Measurements from ENCODE around the gene COL4A1.

The COL4A1 gene

DNA sequence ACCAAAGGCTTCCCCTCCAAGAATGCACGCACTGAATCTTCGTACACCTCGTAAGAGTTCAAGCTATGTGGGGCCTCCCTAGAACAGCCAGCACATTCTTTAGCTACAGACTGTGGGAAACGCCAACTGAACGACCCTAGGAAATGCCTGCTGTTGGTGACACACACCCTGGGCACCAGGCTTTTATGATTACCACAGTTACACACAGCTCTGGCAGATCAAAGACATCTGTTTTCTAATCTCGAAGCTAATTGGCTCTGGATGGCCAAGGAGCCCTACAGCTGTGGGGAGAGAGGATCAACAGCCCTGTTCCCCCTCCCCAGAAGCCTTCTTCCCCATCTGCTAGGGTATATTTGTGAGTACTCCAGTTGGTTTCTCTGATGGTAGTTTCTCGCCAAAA is 123.0 kb downstream of the COL4A1 start:
- ATAC-seq (no peak), DNase-seq (ENCODE audit: low spot score in 2 of 2) (no peak)
- Mint-ChIP-seq H3K9me3 (no peaks in the 10 kb centered on the region), H3K27ac (no peak overlapping the region), H3K4me3 (no peak overlapping the region), H3K4me1 (no peaks in the 10 kb centered on the region), H3K36me3 (no peaks in the 10 kb centered on the region)

DNA sequence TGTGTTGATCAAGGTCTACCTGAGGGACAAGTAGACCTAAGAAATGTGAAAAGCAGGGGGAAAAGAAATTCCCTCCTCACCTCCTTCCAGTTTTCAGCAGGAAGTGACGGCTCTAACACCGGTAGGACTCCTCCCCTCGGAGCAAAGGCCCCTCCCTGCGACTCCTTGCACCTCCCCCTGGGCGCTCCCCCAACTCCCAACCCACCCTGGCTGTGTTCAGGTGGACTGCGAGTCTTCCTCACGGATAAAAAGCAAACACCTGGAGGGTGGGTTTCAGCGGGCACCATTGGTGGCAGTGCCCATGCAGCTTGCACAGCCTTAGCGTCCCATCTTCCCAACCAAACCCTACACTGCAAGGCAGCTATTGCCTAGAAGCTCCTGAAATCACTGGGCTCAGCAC is 124.5 kb downstream of the COL4A1 start:
- H3K27ac Mint-ChIP-seq: no peak overlapping the region
- no peak overlapping the region for H3K4me3 Mint-ChIP-seq
- H3K9me3 Mint-ChIP-seq: no peaks in the 10 kb centered on the region
- ATAC-seq (no peak), DNase-seq (ENCODE audit: low spot score in 2 of 2) (no peak)
- no peaks in the 10 kb centered on the region for H3K4me1 Mint-ChIP-seq
- H3K36me3 Mint-ChIP-seq: no peaks in the 10 kb centered on the region

DNA sequence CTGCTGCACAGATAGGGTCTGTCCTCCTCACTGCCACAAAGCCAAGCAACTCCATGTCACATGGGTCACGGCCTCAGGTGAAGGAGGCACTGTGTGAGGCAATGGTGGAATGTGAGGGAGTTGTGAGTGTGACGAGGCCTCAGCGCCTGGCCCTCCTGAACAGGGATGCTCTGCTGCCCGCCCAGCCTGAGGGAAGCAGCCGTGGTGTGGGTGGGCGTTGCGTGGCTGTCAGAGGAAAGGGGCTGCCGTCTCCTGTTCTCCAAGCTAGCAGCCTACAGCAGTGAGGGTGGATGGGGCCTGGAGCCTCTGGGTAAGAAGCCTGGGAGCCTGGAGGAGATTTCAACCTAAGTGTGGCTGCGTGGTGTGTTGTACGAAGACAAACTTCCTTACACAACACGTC is 125.0 kb downstream of the COL4A1 start:
- Mint-ChIP-seq H3K36me3 (no peaks in the 10 kb centered on the region), H3K4me3 (no peak overlapping the region), H3K27ac (no peak overlapping the region), H3K9me3 (no peaks in the 10 kb centered on the region), H3K4me1 (no peaks in the 10 kb centered on the region)
- ATAC-seq: no peak
- DNase-seq (ENCODE audit: low spot score in 2 of 2): no peak

DNA sequence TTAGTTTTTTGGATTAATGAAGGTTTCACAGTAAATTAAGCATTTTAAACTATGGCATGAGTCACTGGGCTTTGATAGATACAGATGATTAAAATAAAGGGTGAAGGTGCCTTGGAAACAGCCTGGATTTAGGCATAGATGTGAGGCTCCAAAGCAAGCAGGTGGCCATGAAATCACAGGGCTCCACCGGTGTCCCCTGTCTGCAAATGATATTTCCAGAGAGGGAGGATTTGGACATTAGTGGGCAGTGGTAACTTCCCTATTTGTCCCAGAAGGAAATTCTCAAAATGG is 127.2 kb downstream of the COL4A1 start:
- no peak overlapping the region for H3K4me3 Mint-ChIP-seq

DNA sequence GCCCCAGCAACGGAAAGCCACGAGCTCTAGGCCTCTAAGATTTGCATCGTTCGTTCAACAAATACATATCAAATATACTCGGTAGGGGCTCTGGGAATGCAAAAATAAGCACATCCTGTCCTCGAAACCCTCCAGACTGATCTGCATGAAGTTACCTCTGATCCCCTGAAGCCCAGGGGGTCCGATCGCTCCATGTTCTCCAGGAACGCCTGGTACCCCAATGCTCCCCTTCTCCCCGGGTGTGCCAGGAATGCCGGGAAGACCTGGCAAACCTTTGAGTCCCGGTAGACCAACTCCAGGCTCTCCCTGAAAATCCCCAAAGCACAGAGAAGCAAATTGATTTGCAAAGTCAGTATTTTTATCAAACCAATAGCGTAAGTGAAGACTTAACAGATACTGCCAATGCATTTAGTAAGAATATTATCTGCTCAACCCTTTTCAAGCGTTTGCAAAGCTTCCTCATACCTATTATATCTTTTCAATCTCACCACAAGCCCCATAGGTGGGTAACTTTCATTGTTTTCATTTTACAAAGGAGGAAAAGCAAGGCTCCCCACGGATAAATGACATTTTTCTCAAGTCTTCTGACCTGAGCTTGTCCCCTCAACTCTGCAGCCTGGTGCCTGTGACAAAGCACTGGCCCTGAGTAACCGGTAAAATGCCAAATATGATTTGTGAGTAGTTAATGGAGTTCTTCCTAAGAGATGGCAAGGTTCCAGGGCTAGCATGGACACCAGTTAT is 127.7 kb downstream of the COL4A1 start:
- Mint-ChIP-seq H3K27ac (no peak overlapping the region), H3K9me3 (peaks cover 3% of the 10 kb centered on the region), H3K36me3 (no peaks in the 10 kb centered on the region), H3K4me1 (no peaks in the 10 kb centered on the region), H3K4me3 (no peak overlapping the region)
- ATAC-seq (no peak), DNase-seq (ENCODE audit: low spot score in 2 of 2) (no peak)

More for the DNA sequence above, 127.2 kb downstream of the COL4A1 start:
- H3K4me1 Mint-ChIP-seq: no peaks in the 10 kb centered on the region
- H3K9me3 Mint-ChIP-seq: no peaks in the 10 kb centered on the region
- ATAC-seq (no peak), DNase-seq (ENCODE audit: low spot score in 2 of 2) (no peak)
- H3K27ac Mint-ChIP-seq: no peak overlapping the region
- H3K36me3 Mint-ChIP-seq: no peaks in the 10 kb centered on the region

DNA sequence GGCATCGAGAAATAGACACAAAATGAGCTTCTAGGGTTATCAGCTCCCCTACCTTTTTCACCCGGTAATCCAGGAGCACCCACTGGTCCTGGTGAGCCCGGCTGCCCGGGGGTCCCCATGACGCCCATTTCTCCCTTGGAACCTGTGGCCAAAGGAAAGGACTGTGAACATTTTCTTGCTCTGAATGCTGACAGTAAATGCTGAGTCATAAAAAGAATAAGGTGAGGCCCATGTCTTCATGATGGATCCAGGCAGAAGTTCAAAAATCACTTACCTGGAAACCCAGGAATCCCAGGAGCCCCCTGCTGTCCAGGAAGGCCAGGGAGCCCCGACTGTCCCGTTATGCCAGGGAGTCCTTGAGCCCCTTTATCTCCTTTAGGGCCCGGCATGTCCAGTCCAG is 129.2 kb downstream of the COL4A1 start:
- DNase-seq (ENCODE audit: low spot score in 2 of 2) (no peak), ATAC-seq (no peak)
- Mint-ChIP-seq H3K9me3 (peaks cover 6% of the 10 kb centered on the region), H3K4me1 (no peaks in the 10 kb centered on the region), H3K4me3 (no peak overlapping the region), H3K27ac (no peak overlapping the region), H3K36me3 (no peaks in the 10 kb centered on the region)

DNA sequence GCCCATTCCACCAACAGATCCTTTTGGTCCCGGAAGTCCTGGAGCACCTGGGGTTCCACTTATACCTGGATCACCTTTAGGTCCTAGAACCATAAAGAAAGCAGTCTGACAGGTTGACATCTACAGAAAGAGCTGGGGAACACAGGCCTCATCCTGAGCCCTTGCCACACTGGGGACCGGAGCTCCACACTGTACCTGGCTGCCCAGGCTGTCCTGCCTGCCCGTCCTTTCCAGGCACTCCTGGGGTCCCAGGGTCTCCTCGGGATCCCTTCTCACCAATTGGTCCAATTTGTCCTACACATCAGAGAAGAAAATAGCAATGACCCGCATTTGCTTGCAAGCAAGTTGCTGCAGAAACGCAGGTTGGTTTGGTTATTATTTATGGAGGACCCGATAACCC is 130.5 kb downstream of the COL4A1 start:
- Mint-ChIP-seq H3K36me3 (no peaks in the 10 kb centered on the region), H3K4me1 (no peaks in the 10 kb centered on the region), H3K27ac (no peak overlapping the region), H3K9me3 (peaks cover 7% of the 10 kb centered on the region), H3K4me3 (no peak overlapping the region)
- DNase-seq (ENCODE audit: low spot score in 2 of 2) (no peak), ATAC-seq (no peak)

DNA sequence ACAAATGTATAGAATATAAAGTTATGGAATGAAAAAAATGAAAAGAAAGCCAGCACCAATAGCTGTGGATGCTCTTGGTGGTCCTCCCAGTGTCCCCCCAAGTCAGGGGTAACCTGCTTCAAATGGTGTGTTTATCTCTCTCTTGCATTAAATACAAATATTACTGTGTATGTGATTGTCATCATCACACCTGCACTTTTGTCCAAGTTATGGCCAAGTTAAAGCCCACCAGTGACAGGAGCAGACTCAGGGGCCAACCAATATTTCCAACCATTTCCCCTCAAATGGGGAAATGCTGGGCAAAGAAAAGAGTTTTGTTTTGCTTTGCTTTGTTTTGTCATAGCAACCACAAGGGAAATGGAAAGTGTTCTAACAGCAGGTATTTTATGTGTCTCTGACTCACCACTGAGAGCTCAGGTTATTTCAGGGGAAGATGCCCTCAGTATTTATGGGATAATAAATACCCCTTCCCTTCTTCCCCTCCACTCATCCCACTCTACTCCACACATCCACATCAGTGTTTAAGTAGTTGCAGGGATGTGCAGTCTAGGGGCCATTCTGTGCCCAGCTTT is 133.6 kb downstream of the COL4A1 start:
- no peaks in the 10 kb centered on the region for H3K36me3 Mint-ChIP-seq
- peaks cover 7% of the 10 kb centered on the region for H3K9me3 Mint-ChIP-seq
- no peak overlapping the region for H3K4me3 Mint-ChIP-seq
- H3K27ac Mint-ChIP-seq: no peak overlapping the region
- H3K4me1 Mint-ChIP-seq: no peaks in the 10 kb centered on the region
- ATAC-seq (no peak), DNase-seq (ENCODE audit: low spot score in 2 of 2) (no peak)

DNA sequence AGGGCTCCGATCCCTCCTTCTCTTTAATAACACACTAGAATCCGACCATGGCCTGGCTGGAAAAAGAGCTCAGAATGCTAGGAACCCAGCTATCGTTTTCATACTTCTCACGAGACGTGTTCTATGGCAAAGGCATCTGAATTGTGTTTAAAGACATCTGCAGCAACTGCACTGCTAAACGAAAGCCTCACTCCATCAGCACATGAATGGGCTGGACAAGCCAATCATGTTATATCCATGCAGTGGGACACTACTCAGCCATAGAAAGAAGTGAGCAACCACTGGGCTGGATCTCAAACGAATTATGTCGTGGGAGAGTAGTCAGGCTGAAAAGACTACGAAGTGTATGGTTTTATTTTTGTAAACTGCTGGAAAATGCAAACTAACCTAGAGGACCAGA is 136.1 kb downstream of the COL4A1 start:
- Mint-ChIP-seq H3K4me3 (no peak overlapping the region), H3K4me1 (no peaks in the 10 kb centered on the region), H3K9me3 (peaks cover 7% of the 10 kb centered on the region), H3K36me3 (no peaks in the 10 kb centered on the region), H3K27ac (no peak overlapping the region)
- no peak for ATAC-seq
- DNase-seq (ENCODE audit: low spot score in 2 of 2): no peak

DNA sequence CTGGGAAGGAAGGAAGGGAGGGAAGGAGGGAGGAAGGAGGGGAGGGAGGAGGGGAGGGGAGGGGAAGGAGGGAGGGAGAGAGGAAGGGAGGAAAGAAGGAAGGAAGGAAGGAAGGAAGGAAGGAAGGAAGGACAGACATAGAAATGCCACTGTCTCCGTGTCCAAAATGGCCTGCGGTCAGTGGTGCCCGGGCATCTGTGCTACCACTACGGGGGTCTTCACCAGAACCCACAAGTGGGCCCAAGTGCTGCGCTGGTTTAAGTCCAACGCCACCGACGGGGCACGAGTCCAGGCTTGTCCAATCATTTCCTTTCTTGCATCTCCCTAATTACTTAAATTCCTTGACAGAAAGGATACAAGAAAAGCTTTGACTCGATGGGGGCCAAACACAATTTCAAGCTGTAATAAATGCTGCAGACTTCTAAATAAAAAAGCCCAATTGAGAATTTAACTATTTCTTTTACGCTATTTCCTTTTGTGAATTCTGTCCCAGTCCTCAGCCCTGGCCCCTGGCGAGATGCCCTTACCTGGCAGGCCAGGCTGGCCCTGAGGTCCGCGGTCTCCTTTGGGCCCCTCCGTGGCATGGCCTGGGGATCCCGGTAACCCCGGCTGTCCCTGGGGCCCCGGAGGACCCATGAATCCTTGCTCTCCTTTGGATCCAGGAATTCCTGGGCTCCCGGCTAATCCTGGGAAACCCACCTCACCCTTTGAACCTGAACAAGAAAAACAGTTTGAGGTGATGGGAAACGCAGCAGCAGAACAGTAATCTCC is 136.8 kb downstream of the COL4A1 start:
- H3K27ac Mint-ChIP-seq: no peak overlapping the region
- H3K9me3 Mint-ChIP-seq: peaks cover 7% of the 10 kb centered on the region
- ATAC-seq: no peak
- DNase-seq (ENCODE audit: low spot score in 2 of 2): no peak
- no peaks in the 10 kb centered on the region for H3K36me3 Mint-ChIP-seq
- H3K4me3 Mint-ChIP-seq: no peak overlapping the region
- H3K4me1 Mint-ChIP-seq: no peaks in the 10 kb centered on the region

DNA sequence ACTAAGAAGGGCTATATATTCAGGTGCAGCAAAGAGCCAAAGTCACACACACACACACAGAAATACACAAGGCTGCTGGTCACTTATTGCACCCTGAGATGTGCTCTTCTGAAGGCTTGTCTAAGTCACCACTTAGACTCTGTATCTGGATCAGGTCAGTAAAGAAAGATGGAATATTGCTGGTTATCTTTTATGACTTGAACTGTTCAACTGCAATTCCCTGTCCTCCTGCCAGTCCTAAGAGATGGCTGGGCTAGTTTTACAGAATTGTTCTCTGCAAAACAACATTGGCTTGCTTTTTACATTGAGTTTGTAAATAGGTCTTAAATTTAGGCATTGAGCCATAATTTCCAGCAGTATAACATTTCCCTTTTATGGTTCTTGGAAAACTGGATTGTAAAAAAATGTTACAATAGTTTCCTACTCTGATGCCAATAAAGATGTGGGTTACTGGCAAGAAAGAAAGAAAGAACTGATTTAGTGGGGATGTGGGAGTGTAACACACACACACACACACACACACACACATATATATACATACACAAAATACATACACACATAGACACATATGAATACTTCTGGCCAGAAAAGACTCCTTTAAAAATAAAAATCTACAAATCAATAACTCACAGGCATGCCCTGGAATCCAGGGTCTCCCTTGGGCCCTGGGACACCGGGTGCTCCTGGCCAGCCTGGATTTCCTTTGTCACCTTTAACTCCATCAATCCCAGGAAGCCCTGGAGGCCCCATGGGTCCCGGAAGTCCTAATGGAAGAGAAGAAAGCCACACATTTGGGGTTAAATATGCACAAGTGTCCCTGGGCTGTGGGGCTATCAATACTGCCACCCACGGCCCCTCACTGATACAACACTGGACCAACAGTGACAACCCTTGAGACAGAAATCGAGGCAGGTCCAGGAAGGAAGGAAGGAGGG is 137.7 kb downstream of the COL4A1 start:
- no peaks in the 10 kb centered on the region for H3K4me1 Mint-ChIP-seq
- H3K36me3 Mint-ChIP-seq: no peaks in the 10 kb centered on the region
- no peak overlapping the region for H3K4me3 Mint-ChIP-seq
- ATAC-seq (no peak), DNase-seq (ENCODE audit: low spot score in 2 of 2) (no peak)
- H3K9me3 Mint-ChIP-seq: peaks cover 4% of the 10 kb centered on the region
- no peak overlapping the region for H3K27ac Mint-ChIP-seq

DNA sequence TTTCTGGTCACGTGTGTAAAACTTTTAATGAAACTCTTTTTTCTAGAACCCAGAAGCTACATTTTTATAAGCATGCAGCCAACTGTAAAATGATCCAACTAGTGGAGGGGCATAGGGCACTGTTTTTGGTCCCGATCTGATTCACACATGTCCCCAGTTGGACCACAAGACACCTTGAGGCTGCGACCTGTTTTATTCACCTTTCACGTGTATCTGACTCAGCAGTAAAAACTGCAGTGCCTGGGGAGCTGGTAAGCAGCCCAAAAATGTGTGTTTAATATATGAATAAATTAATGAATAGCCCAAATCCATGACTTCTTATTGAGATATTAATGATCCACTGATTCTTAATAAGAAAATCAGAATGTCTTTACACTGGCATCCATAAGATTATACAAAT is 140.4 kb downstream of the COL4A1 start:
- no peaks in the 10 kb centered on the region for H3K36me3 Mint-ChIP-seq
- no peak overlapping the region for H3K27ac Mint-ChIP-seq
- DNase-seq (ENCODE audit: low spot score in 2 of 2): no peak
- no peaks in the 10 kb centered on the region for H3K4me1 Mint-ChIP-seq
- H3K9me3 Mint-ChIP-seq: no peaks in the 10 kb centered on the region
- H3K4me3 Mint-ChIP-seq: no peak overlapping the region
- ATAC-seq: no peak

DNA sequence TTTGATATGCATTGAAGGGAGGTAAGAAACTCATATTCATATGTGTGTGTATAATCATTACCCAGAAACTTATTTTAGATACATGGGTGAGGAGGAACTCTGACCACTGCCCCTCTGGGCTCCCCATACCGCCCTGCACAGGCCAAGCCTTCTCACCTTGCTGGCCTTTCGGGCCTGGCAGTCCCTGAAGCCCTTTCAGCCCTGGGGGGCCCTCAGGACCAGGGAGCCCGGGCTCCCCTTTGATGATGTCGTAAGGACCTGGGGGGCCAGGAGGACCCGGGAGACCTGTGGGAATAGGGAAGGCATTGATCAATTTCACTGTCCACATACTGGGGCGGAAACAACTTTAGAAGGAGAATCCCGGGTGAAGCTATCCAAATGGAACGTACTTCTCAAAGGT is 142.3 kb downstream of the COL4A1 start:
- ATAC-seq (no peak), DNase-seq (ENCODE audit: low spot score in 2 of 2) (no peak)
- Mint-ChIP-seq H3K27ac (no peak overlapping the region), H3K4me1 (no peaks in the 10 kb centered on the region), H3K9me3 (no peaks in the 10 kb centered on the region), H3K4me3 (no peak overlapping the region), H3K36me3 (no peaks in the 10 kb centered on the region)

DNA sequence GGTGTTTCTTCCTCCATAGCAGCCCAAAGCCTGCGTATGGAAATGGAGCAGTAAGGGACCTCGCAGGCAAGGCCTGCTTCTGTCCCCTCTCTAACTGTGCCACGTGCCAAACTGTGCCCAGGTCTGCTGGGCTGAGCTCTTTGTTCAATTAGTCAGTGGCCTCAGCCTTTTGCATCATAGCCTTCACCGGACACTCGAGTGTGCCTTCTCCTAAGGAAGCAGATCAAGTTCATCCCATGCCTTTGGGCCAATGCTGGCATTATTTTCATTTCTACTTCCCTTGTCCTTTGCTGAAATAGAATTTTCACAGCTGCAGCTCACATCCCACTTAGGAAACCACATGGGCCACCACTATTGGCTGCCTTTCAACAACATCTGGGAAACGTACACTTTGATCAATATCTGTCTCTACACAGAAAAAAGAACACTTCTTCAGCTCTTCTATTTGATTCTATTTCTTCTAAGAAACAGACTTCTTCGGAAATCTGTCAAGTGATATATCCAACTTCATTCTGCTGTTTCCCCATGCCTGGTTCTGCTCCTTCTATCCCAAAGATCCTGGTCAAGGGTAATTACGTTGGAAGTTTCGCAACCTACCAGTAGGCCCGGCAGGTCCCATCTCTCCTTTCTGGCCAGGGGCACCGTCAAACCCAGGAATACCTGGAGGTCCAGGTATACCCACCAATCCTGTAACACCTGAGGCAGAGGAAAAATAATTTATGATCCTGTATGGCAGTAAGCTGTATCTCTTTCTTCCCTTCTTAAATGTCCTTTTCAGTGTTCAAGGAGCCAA is 143.9 kb downstream of the COL4A1 start:
- Mint-ChIP-seq H3K9me3 (no peaks in the 10 kb centered on the region), H3K4me3 (no peak overlapping the region), H3K4me1 (no peaks in the 10 kb centered on the region), H3K36me3 (no peaks in the 10 kb centered on the region), H3K27ac (no peak overlapping the region)
- DNase-seq (ENCODE audit: low spot score in 2 of 2) (no peak), ATAC-seq (no peak)

DNA sequence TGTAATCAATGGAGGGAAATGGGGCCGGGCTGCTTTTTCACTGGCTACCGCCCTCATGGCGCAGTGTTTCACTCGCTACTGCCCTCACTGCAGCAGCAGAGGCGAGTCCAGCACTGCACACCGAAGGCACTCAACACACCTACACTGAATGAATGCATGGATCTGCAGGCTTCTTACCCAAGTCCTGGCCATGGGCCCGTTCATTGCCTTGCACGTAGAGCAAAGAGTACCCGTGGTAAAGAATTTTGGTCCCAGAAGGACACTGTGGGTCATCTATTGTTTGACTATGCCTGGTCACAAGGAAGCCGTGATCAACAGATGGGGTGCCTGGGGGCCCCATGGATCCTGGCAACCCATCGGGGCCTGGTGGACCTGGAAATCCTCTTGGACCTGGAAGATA is 144.9 kb downstream of the COL4A1 start:
- ATAC-seq (no peak), DNase-seq (ENCODE audit: low spot score in 2 of 2) (no peak)
- H3K36me3 Mint-ChIP-seq: no peaks in the 10 kb centered on the region
- H3K27ac Mint-ChIP-seq: no peak overlapping the region
- H3K4me1 Mint-ChIP-seq: no peaks in the 10 kb centered on the region
- H3K4me3 Mint-ChIP-seq: no peak overlapping the region
- no peaks in the 10 kb centered on the region for H3K9me3 Mint-ChIP-seq

Measured in stimulated activated effector memory CD8-positive, alpha-beta T cell treated with anti-CD3 and anti-CD28 coated beads, Interleukin-12 subunit alpha, Interleukin-12 subunit beta, amount 100 ng/mL, for 72 hours (primary cell).